Astrocyte (in vitro differentiated cells and primary cell): ENCODE measurements around the gene UNC5B.

Experiments
- CTCF ChIP-seq: IDR thresholded peaks from 2 replicates; pipeline ENCODE4 v1.5.1; 2011; ENCODE audit warnings: low read depth, mild to moderate bottlenecking, inconsistent platforms, low read length, moderate library complexity; ENCODE audit not compliant: insufficient read depth
- EZH2 ChIP-seq: IDR thresholded peaks from 2 replicates; pipeline ENCODE4 v1.6.1; 2012; ENCODE audit warnings: mild to moderate bottlenecking, low read length, inconsistent platforms; ENCODE audit not compliant: insufficient read depth

- TF ChIP-seq CTCF = no peak
- TF ChIP-seq EZH2 = no peak
Observed at GRCh38 chr10:71297343-71297742, 85.0 kb downstream of the UNC5B start.
